T-cell (primary cell): ENCODE measurements around the gene FSTL4. TPM values are rescaled to one million over a fixed set of nuclear protein-coding genes. Genes with fewer than 3 reads are reported as not detected.

Experiments
- ATAC-seq, 4 experiments: fragments of 200-7000 bp in 3 of 4; fragments of 150-1000 bp in 1 of 4; cut with Tn5 transposase; replicated peaks in 1 of 4; 1 replicate in 3 of 4; 2 replicates in 1 of 4; pipeline ENCODE4 v1.10.0; 2021; ENCODE audit warnings: moderate library complexity in 3 of 4, mild to moderate bottlenecking in 2 of 4, moderate number of reproducible peaks in 1 of 4
- CTCF ChIA-PET, 2 donors: fragments of 300-600 bp; sonication (Branson Sonifier 250); formaldehyde crosslinking; loops; one replicate each; lab custom pipeline; 2022; ENCODE audit warnings: antibody characterized with exemption in 2 of 2; lab: Charles Lee
- POLR2A ChIA-PET, 2 donors: fragments of 300-600 bp; sonication (Branson Sonifier 250); formaldehyde crosslinking; loops; one replicate each; lab custom pipeline; 2022; ENCODE audit warnings: antibody characterized with exemption in 2 of 2; lab: Charles Lee
- DNase-seq, 35 experiments: peaks; one replicate each; pipeline versions ENCODE4 v3.0.0 to v3.0.0-alpha.2; 2013 to 2023
- H3K27ac ChIP-seq: one replicate; pipeline ENCODE4 v1.5.1; 2013; ENCODE audit warnings: low read length
- H3K27me3 ChIP-seq, 2 experiments: replicated peaks in 1 of 2; 1 replicate in 1 of 2; 2 replicates in 1 of 2; pipeline versions ENCODE4 v1.6.1 to v1.7.0; 2013; ENCODE audit warnings: low read length in 1 of 2, mixed read lengths in 1 of 2; ENCODE audit not compliant: control insufficient read depth in 2 of 2, insufficient read depth in 2 of 2; ENCODE audit errors: extremely low read depth in 1 of 2
- H3K36me3 ChIP-seq, 2 donors: 1 replicate in 1 of 2; 2 replicates in 1 of 2; pipeline versions ENCODE4 v1.6.1 to v1.7.0; 2013; ENCODE audit warnings: low read length in 1 of 2; ENCODE audit not compliant: control insufficient read depth in 2 of 2, insufficient read depth in 1 of 2; ENCODE audit errors: extremely low read depth in 1 of 2
- H3K4me1 ChIP-seq, 2 experiments: 1 replicate in 1 of 2; 2 replicates in 1 of 2; pipeline versions ENCODE4 v1.6.1 to v1.7.0; 2013; ENCODE audit warnings: low read length in 2 of 2, mixed read lengths in 1 of 2; ENCODE audit not compliant: insufficient read depth in 2 of 2, control insufficient read depth in 1 of 2; ENCODE audit errors: extremely low read depth in 1 of 2
- H3K4me3 ChIP-seq, 2 donors: 1 replicate in 1 of 2; 2 replicates in 1 of 2; pipeline versions ENCODE4 v1.5.1 to v1.7.0; 2013; ENCODE audit warnings: mild to moderate bottlenecking in 2 of 2, low read length in 1 of 2, moderate library complexity in 1 of 2; ENCODE audit not compliant: control insufficient read depth in 1 of 2; ENCODE audit errors: extremely low read depth in 1 of 2
- H3K9me3 ChIP-seq: 2 replicates; pipeline ENCODE4 v1.7.0; 2013
- H3K27ac Mint-ChIP-seq, 2 donors: one replicate each; pipeline ENCODE4 v1.8.0; 2020 to 2021; ENCODE audit warnings: mild to moderate bottlenecking in 2 of 2, mixed read lengths in 2 of 2
- H3K27me3 Mint-ChIP-seq, 2 donors: one replicate each; pipeline ENCODE4 v1.8.0; 2021 to 2022; ENCODE audit warnings: mixed read lengths in 2 of 2
- H3K36me3 Mint-ChIP-seq: one replicate; pipeline ENCODE4 v1.8.0; 2021; ENCODE audit warnings: mixed read lengths
- H3K4me1 Mint-ChIP-seq, 3 donors: one replicate each; pipeline ENCODE4 v1.8.0; 2020 to 2022; ENCODE audit warnings: mixed read lengths in 3 of 3, mild to moderate bottlenecking in 1 of 3
- H3K4me3 Mint-ChIP-seq, 3 donors: one replicate each; pipeline ENCODE4 v1.8.0; 2020 to 2022; ENCODE audit warnings: mild to moderate bottlenecking in 3 of 3, mixed read lengths in 3 of 3, moderate library complexity in 3 of 3
- H3K9me3 Mint-ChIP-seq, 3 donors: one replicate each; pipeline ENCODE4 v1.8.0; 2020 to 2022; ENCODE audit warnings: mixed read lengths in 3 of 3
- WGBS: methylation state at CpG from one replicate; pipeline ENCODE4 v1.1.5; 2013; ENCODE audit warnings: missing lambda C conversion rate; ENCODE audit not compliant: insufficient coverage; 5-methylcytosine and 5-hydroxymethylcytosine counted together
- total RNA-seq, 35 experiments: library from RNA in 6 of 35; stranded (reverse) in 6 of 35; fragments of 120-200 nt in 1 of 35; gene quantifications; one replicate each; pipeline versions ENCODE4 v1.2.1 to v1.2.4 and lab custom pipeline; 2013 to 2026

The FSTL4 gene
- total RNA-seq, 5 donors from 2014 or later (not counting 1 experiment from before 2014, with no cell fraction given): 1.6 TPM; not detected in 3

GRCh38 chr5:133420440-133421301 is 191.7 kb downstream of the FSTL4 start:
- Mint-ChIP-seq H3K4me1 (peaks cover 7% of the 10 kb centered on the region in 3 donors), H3K9me3 (no peaks in the 10 kb centered on the region), H3K27me3 (peaks cover under 1 to 19% of the 10 kb centered on the region in 2 donors), H3K36me3 (no peaks in the 10 kb centered on the region), H3K4me3 (no peak overlapping the region), H3K27ac (no peak overlapping the region)
- ATAC-seq (no peak), DNase-seq (no peak)
- Histone ChIP-seq H3K36me3 (no peaks in the 10 kb centered on the region), H3K4me1 (peaks cover 0 to 6% of the 10 kb centered on the region in 2 experiments), H3K9me3 (no peaks in the 10 kb centered on the region), H3K4me3 (no peak overlapping the region), H3K27ac (no peak overlapping the region), H3K27me3 (peaks cover 0 to 11% of the 10 kb centered on the region in 2 experiments)
- 80% methylated on average over 4 of the region's 5 CpGs for WGBS
- POLR2A ChIA-PET: interaction anchor here in 1 of 2 donors (0.6 kb wide), 1 partner anchor 558 kb away, joined by 4 read pairs; no protein-coding TSS in a partner anchor
- CTCF ChIA-PET: no interaction called here

- ChIA-PET POLR2A (interaction anchor here in 1 of 2 donors (0.6 kb wide), 1 partner anchor 276 kb away, joined by 5 read pairs; no protein-coding TSS in a partner anchor), CTCF (no interaction called here)
- Histone ChIP-seq H3K4me3 (no peak overlapping the region), H3K27ac (no peak overlapping the region), H3K27me3 (peaks cover 0 to 3% of the 10 kb centered on the region in 2 experiments), H3K9me3 (no peaks in the 10 kb centered on the region), H3K4me1 (no peaks in the 10 kb centered on the region), H3K36me3 (no peaks in the 10 kb centered on the region)
- no peak overlapping the region for H3K4me3 Mint-ChIP-seq
- no peaks in the 10 kb centered on the region for H3K4me1 Mint-ChIP-seq
- DNase-seq: no peak
- no peaks in the 10 kb centered on the region for H3K9me3 Mint-ChIP-seq
- H3K27me3 Mint-ChIP-seq: peaks cover 12 to 30% of the 10 kb centered on the region in 2 donors
- no peak overlapping the region for H3K27ac Mint-ChIP-seq
- no CpG with 5 or more reads among the region's 5 CpGs for WGBS
- no peaks in the 10 kb centered on the region for H3K36me3 Mint-ChIP-seq
- ATAC-seq: no peak
These were observed 196.4 kb downstream of the FSTL4 start for GRCh38 chr5:133415906-133416305.

- Histone ChIP-seq H3K4me3 (no peak overlapping the region), H3K27ac (no peak overlapping the region), H3K9me3 (no peaks in the 10 kb centered on the region), H3K4me1 (no peaks in the 10 kb centered on the region), H3K27me3 (peaks cover 0 to 6% of the 10 kb centered on the region in 2 experiments), H3K36me3 (no peaks in the 10 kb centered on the region)
- ATAC-seq (no peak), DNase-seq (no peak)
- Mint-ChIP-seq H3K4me1 (no peaks in the 10 kb centered on the region), H3K27me3 (peaks cover 12 to 33% of the 10 kb centered on the region in 2 donors), H3K36me3 (no peaks in the 10 kb centered on the region), H3K27ac (no peak overlapping the region), H3K9me3 (no peaks in the 10 kb centered on the region), H3K4me3 (no peak overlapping the region)
- 92% methylated on average over 3 of the region's 5 CpGs for WGBS
- CTCF ChIA-PET: no interaction called here
- POLR2A ChIA-PET: no interaction called here
These were observed 196.8 kb downstream of the FSTL4 start for GRCh38 chr5:133415506-133415905.

- Mint-ChIP-seq H3K4me1 (no peaks in the 10 kb centered on the region), H3K27me3 (peaks cover 16 to 39% of the 10 kb centered on the region in 2 donors), H3K27ac (no peak overlapping the region), H3K9me3 (no peaks in the 10 kb centered on the region), H3K4me3 (no peak overlapping the region), H3K36me3 (no peaks in the 10 kb centered on the region)
- DNase-seq (no peak), ATAC-seq (no peak)
- no peaks in the 10 kb centered on the region for H3K36me3 ChIP-seq
- H3K27me3 ChIP-seq: peaks cover 0 to 16% of the 10 kb centered on the region in 2 experiments
- POLR2A ChIA-PET: no interaction called here
- H3K4me1 ChIP-seq: no peaks in the 10 kb centered on the region
- H3K4me3 ChIP-seq: no peak overlapping the region
- no peaks in the 10 kb centered on the region for H3K9me3 ChIP-seq
- CTCF ChIA-PET: interaction anchor here in 1 of 2 donors (0.7 kb wide), 1 partner anchor 424 kb away, joined by 3 read pairs; no protein-coding TSS in a partner anchor
- no peak overlapping the region for H3K27ac ChIP-seq
- WGBS: no CpG with 5 or more reads among the region's 2 CpGs
These were observed 199.7 kb downstream of the FSTL4 start for GRCh38 chr5:133412661-133413060.

GRCh38 chr5:133410335-133410828 is 202.0 kb downstream of the FSTL4 start:
- DNase-seq (no peak), ATAC-seq (no peak)
- H3K4me3 Mint-ChIP-seq: no peak overlapping the region
- no peaks in the 10 kb centered on the region for H3K36me3 Mint-ChIP-seq
- H3K27me3 ChIP-seq: peaks cover 0 to 20% of the 10 kb centered on the region in 2 experiments
- H3K9me3 ChIP-seq: no peaks in the 10 kb centered on the region
- H3K27me3 Mint-ChIP-seq: peaks cover 13 to 27% of the 10 kb centered on the region in 2 donors
- H3K4me1 ChIP-seq: no peaks in the 10 kb centered on the region
- 88% methylated on average over 9 of the region's 12 CpGs for WGBS
- no peaks in the 10 kb centered on the region for H3K36me3 ChIP-seq
- CTCF ChIA-PET: no interaction called here
- no peak overlapping the region for H3K27ac ChIP-seq
- no peaks in the 10 kb centered on the region for H3K9me3 Mint-ChIP-seq
- POLR2A ChIA-PET: no interaction called here
- H3K4me1 Mint-ChIP-seq: no peaks in the 10 kb centered on the region
- H3K4me3 ChIP-seq: no peak overlapping the region
- no peak overlapping the region for H3K27ac Mint-ChIP-seq

DNA sequence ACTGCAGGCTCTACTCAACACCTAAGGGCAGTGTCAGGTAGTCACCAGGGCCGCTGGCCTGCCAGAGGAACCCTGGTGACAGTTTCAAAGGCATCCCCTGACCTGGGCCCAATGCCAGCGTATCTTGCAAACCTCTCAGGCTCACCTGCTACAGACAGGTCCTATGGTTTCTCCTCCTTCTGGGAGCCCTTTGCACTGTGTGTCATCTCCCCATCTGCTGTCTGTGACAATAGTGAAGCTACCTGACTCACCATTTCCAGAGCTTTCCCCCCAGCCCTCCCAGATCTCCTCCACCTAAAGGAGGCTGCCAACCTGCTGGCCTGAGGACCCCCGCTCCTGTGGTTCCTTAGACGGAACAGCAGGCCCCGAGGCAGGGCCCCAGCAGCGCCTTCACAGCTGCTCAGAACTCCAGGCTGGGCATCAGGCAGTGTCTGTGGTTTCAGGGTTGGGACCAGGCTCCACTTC is 203.1 kb downstream of the FSTL4 start:
- DNase-seq: no peak
- no peaks in the 10 kb centered on the region for H3K36me3 ChIP-seq
- WGBS: 75% methylated on average over 5 of the region's 6 CpGs
- no peaks in the 10 kb centered on the region for H3K9me3 ChIP-seq
- POLR2A ChIA-PET: no interaction called here
- Mint-ChIP-seq H3K4me1 (no peaks in the 10 kb centered on the region), H3K9me3 (no peaks in the 10 kb centered on the region), H3K27ac (no peak overlapping the region), H3K4me3 (no peak overlapping the region), H3K27me3 (peaks cover 9 to 22% of the 10 kb centered on the region in 2 donors), H3K36me3 (no peaks in the 10 kb centered on the region)
- H3K27ac ChIP-seq: no peak overlapping the region
- ATAC-seq: no peak
- H3K27me3 ChIP-seq: peaks cover 0 to 18% of the 10 kb centered on the region in 2 experiments
- CTCF ChIA-PET: no interaction called here
- H3K4me1 ChIP-seq: no peaks in the 10 kb centered on the region
- H3K4me3 ChIP-seq: no peak overlapping the region
